Measurements from ENCODE around the gene PRADC1. TPM values are rescaled to one million over a fixed set of nuclear protein-coding genes. Genes with fewer than 3 reads are reported as not detected.
A peak's percentile ranks its signal among the peaks of the same experiment; 100 is the strongest.

PRADC1 gene
- total RNA-seq, 1 donor from 2014 or later: 26.8 TPM

DNA sequence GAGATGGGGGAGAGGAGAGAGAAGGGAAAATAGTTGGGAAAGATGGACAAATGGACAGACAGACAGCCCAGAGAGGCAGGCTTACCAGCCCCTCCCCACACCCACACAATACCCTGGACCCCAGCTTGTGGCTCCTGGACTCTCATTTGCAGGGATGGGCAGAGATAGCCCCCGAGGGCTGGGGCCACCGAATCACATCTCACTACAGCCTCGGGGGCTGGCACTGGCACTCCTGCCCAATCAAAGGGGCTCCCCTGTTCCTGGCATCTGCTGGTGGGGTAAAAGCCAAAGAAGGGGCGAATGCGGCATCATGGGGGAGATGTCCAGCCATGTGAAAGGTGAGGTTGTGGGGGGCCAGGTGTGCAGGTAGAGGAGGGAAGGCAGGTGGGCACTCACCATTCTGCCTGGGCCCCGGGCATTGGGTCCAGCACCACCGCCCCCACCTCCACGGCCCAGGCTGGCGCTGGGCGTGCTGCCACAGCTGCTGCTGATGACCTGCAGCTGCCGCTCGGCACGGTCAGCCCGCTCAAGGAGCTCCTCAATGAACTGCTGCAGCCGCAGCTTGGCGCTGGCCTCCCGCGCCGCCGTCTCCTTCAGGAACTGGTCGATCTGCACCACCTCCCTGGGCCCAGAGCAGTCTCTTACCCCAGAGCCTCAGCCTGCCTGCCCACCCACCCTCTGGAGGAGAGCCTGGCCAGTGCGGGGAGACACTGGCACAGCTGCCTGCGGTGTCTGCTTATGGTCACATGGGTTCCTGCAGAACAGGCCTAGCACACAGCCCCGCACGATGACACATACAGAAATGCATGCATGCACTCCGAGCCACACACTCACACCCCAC lies 33.2 kb upstream of the PRADC1 start:
- Mint-ChIP-seq H3K4me3 (ENCODE audit: unreplicated experiment) (no peak overlapping the region), H3K27ac (ENCODE audit: unreplicated experiment) (no peak overlapping the region), H3K4me1 (ENCODE audit: low read depth, unreplicated experiment) (no peaks in the 10 kb centered on the region), H3K36me3 (ENCODE audit: unreplicated experiment) (peaks cover 20% of the 10 kb centered on the region), H3K27me3 (ENCODE audit: unreplicated experiment) (peaks cover 29% of the 10 kb centered on the region), H3K9me3 (ENCODE audit: unreplicated experiment) (peaks cover 5% of the 10 kb centered on the region)
- TF ChIP-seq, protein P1, sequence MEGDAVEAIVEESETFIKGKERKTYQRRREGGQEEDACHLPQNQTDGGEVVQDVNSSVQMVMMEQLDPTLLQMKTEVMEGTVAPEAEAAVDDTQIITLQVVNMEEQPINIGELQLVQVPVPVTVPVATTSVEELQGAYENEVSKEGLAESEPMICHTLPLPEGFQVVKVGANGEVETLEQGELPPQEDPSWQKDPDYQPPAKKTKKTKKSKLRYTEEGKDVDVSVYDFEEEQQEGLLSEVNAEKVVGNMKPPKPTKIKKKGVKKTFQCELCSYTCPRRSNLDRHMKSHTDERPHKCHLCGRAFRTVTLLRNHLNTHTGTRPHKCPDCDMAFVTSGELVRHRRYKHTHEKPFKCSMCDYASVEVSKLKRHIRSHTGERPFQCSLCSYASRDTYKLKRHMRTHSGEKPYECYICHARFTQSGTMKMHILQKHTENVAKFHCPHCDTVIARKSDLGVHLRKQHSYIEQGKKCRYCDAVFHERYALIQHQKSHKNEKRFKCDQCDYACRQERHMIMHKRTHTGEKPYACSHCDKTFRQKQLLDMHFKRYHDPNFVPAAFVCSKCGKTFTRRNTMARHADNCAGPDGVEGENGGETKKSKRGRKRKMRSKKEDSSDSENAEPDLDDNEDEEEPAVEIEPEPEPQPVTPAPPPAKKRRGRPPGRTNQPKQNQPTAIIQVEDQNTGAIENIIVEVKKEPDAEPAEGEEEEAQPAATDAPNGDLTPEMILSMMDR (IDR thresholded peaks at IDR 0.05; ENCODE audit: partially characterized antibody, unreplicated experiment): no peak
- peak; percentile 19 for DNase-seq

DNA sequence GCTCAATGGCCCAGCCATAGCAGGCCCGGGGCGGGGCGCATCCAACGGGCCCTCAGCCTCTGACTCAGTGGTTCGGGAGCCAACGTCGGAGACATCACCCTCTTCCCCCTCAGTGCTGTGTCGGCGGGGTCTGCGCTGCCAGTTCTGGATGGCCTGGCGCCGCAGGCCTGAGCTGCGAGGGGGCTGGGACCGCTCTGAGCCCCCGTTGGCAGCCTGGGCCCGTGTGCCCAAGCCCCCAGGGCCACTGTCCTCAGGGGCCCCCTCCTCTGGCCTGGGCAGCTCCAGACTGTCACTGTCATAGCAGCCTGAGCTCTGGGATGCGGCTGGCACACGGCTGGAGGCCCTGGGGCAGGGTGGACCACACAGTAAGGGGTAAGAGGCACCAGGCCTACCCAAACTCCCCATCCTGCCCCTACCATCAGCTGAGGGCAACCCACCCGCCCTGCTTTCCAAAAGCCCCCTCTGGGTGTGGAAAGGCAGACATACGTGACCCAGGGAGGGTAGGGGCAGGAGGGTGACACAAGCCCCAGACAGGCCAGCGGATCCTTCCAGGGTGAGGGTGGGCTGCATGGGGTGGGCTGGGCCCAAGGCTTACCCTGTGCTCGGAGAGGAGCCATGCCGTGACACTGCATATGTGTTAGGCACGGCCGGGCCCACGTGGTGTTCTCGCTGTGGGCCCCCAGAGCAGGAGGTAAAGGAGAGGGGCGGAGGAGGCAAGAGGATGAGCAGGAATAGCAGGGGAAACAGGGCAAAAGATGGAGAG lies 32.4 kb upstream of the PRADC1 start:
- DNase-seq: no peak
- Mint-ChIP-seq H3K4me1 (ENCODE audit: low read depth, unreplicated experiment) (no peaks in the 10 kb centered on the region), H3K36me3 (ENCODE audit: unreplicated experiment) (peaks cover 15% of the 10 kb centered on the region), H3K27ac (ENCODE audit: unreplicated experiment) (no peak overlapping the region), H3K9me3 (ENCODE audit: unreplicated experiment) (peaks cover 3% of the 10 kb centered on the region), H3K27me3 (ENCODE audit: unreplicated experiment) (peaks cover 22% of the 10 kb centered on the region), H3K4me3 (ENCODE audit: unreplicated experiment) (no peak overlapping the region)
- TF ChIP-seq, protein P1 (IDR thresholded peaks at IDR 0.05; ENCODE audit: partially characterized antibody, unreplicated experiment): no peak

DNA sequence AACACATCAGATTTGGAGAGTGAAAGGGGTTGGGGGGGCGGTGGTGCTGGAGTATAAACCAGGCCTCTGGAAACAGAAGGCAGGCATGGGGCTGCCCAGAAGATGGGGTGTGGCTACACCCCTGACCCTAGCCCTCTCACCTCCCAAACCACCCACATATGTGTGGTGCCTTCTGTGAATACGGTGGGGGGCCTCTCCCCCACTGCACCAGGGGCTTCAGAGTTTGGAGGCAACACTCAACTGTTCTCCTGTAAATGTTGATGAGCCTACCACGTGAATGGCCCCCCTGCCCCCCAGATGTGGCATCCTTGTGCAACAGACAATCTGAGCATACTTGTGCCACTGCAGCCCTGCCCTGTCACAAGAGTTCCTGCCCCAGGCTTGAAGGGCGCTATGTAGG lies 31.7 kb upstream of the PRADC1 start:
- TF ChIP-seq, protein P1 (IDR thresholded peaks at IDR 0.05; ENCODE audit: partially characterized antibody, unreplicated experiment): no peak
- H3K4me3 Mint-ChIP-seq (ENCODE audit: unreplicated experiment): no peak overlapping the region
- peaks cover 11% of the 10 kb centered on the region for H3K36me3 Mint-ChIP-seq (ENCODE audit: unreplicated experiment)
- peaks cover 18% of the 10 kb centered on the region for H3K27me3 Mint-ChIP-seq (ENCODE audit: unreplicated experiment)
- peaks cover 3% of the 10 kb centered on the region for H3K9me3 Mint-ChIP-seq (ENCODE audit: unreplicated experiment)
- DNase-seq: no peak
- H3K4me1 Mint-ChIP-seq (ENCODE audit: low read depth, unreplicated experiment): no peaks in the 10 kb centered on the region
- H3K27ac Mint-ChIP-seq (ENCODE audit: unreplicated experiment): no peak overlapping the region

DNA sequence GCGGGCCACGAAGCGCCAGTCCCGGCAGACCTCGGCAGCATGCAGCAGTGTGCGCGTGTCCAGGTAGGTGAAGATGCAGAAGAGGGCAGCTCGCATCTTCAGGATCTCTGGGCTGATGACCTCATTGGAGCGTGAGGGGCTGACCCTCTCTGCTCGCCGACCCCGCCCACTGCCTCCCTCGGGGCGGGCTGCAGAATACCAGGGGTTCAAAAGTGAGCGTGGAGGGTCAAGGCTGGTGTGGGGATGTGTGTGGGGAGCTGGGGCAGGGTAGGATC lies 31.2 kb upstream of the PRADC1 start:
- H3K9me3 Mint-ChIP-seq (ENCODE audit: unreplicated experiment): peaks cover 3% of the 10 kb centered on the region
- TF ChIP-seq, protein P1 (IDR thresholded peaks at IDR 0.05; ENCODE audit: partially characterized antibody, unreplicated experiment): no peak
- peaks cover 9% of the 10 kb centered on the region for H3K36me3 Mint-ChIP-seq (ENCODE audit: unreplicated experiment)
- H3K4me1 Mint-ChIP-seq (ENCODE audit: low read depth, unreplicated experiment): no peaks in the 10 kb centered on the region
- DNase-seq: no peak
- H3K27me3 Mint-ChIP-seq (ENCODE audit: unreplicated experiment): peaks cover 21% of the 10 kb centered on the region
- H3K27ac Mint-ChIP-seq (ENCODE audit: unreplicated experiment): no peak overlapping the region
- no peak overlapping the region for H3K4me3 Mint-ChIP-seq (ENCODE audit: unreplicated experiment)
